Measurements from ENCODE around the gene DNAJA2. TPM values are rescaled to one million over a fixed set of nuclear protein-coding genes. Genes with fewer than 3 reads are reported as not detected.
"Not testable (repeated sequence)": the region's sequence is repeated elsewhere in the genome, so short reads cannot be mapped to it uniquely, and the experiment has no call there.

The DNAJA2 gene
- total and polyA plus RNA-seq, 2 experiments from 2014 or later: 66.4 to 72.5 TPM

- TF ChIP-seq CTCF (IDR thresholded peaks at IDR 0.05; ENCODE audit: low read depth, low read length): no peak
These were observed 23.5 kb downstream of the DNAJA2 start for GRCh38 chr16:46950009-46950408.

DNA sequence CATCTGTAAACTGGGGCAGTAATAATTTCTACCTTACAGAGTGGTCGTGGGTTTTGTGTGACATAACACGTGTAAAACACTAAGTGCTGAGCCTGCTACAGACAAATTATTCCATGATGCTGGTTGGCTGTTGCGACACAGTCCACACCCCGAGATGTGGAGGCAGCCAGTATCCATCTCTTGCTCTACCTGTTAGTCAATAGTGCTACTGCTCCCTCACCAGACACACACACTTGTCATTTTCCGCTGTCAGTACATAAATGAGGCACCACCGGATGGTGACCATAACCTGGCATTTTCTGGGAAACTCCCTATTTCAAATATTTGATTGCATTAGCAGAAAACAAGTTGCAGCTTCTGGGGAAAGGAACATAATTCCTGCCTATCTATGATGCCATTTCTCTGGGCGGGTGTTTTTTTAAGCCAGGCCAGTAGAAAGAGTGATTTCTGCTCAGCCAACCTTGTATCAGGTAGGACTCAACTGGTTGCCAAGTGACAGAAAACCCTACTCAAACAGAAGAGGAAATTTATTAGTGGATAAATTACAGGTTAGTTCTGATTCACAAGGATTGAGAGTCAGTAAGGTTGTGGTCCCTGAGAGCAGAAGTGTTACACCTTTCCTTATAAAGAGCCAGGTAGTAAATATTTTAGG, 24.1 kb downstream of the DNAJA2 start:
- no peak for DNase-seq (ENCODE audit: low read depth in 1 of 2, low spot score in 1 of 2)
- Histone ChIP-seq H3K27me3 (no peaks in the 10 kb centered on the region), H3K27ac (no peak overlapping the region), H3K4me1 (ENCODE audit: low read depth) (no peaks in the 10 kb centered on the region), H3K4me3 (no peak overlapping the region), H3K36me3 (no peaks in the 10 kb centered on the region), H3K9me3 (ENCODE audit: low read depth) (no peaks in the 10 kb centered on the region)
- TF ChIP-seq CTCF (IDR thresholded peaks at IDR 0.05; ENCODE audit: low read depth, low read length): no peak

More at GRCh38 chr16:46950009-46950408, 23.5 kb downstream of the DNAJA2 start:
- Histone ChIP-seq H3K36me3 (peaks cover 2% of the 10 kb centered on the region), H3K4me1 (ENCODE audit: low read depth) (no peaks in the 10 kb centered on the region), H3K9me3 (ENCODE audit: low read depth) (no peaks in the 10 kb centered on the region), H3K4me3 (no peak overlapping the region), H3K27ac (no peak overlapping the region), H3K27me3 (no peaks in the 10 kb centered on the region)
- DNase-seq (ENCODE audit: low read depth in 1 of 2, low spot score in 1 of 2): no peak

GRCh38 chr16:46948548-46949166, 24.8 kb downstream of the DNAJA2 start:
- DNase-seq (ENCODE audit: low read depth in 1 of 2, low spot score in 1 of 2): no peak
- Histone ChIP-seq H3K27ac (no peak overlapping the region), H3K36me3 (no peaks in the 10 kb centered on the region), H3K4me3 (no peak overlapping the region), H3K4me1 (ENCODE audit: low read depth) (no peaks in the 10 kb centered on the region), H3K27me3 (no peaks in the 10 kb centered on the region), H3K9me3 (ENCODE audit: low read depth) (no peaks in the 10 kb centered on the region)
- TF ChIP-seq CTCF (IDR thresholded peaks at IDR 0.05; ENCODE audit: low read depth, low read length): no peak

- TF ChIP-seq CTCF (IDR thresholded peaks at IDR 0.05; ENCODE audit: low read depth, low read length): peak; percentile 59
- no peaks in the 10 kb centered on the region for H3K27me3 ChIP-seq
- no peak overlapping the region for H3K4me3 ChIP-seq
- H3K9me3 ChIP-seq (ENCODE audit: low read depth): no peaks in the 10 kb centered on the region
- DNase-seq (ENCODE audit: low read depth in 1 of 2, low spot score in 1 of 2): peak; percentile 58 to 63
- H3K36me3 ChIP-seq: no peaks in the 10 kb centered on the region
- H3K27ac ChIP-seq: no peak overlapping the region
- H3K4me1 ChIP-seq (ENCODE audit: low read depth): no peaks in the 10 kb centered on the region
These were observed 25.4 kb downstream of the DNAJA2 start for GRCh38 chr16:46947900-46948547.

DNA sequence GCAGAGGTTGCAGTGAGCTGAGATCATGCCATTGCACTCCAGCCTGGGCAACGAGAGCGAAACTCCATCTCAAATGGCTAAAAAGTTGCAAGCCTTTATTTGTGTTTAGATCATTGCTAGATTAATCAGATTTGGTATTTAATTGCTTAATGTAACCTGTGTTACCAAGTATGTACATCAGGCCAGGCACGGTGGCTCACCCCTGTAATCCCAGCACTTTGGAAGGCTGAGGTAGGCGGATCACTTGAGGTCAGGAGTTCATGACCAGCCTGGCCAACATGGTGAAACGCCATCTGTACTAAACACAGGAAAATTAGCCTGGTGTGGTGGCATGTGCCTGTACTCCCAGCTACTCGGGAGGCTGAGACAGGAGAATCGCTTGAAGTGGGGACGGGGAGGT, 28.8 kb downstream of the DNAJA2 start:
- H3K9me3 ChIP-seq (ENCODE audit: low read depth); DNase-seq (ENCODE audit: low read depth in 1 of 2, low spot score in 1 of 2); H3K27me3 ChIP-seq; H3K36me3 ChIP-seq; H3K27ac ChIP-seq; H3K4me3 ChIP-seq; H3K4me1 ChIP-seq (ENCODE audit: low read depth): not testable (repeated sequence)

- Histone ChIP-seq H3K36me3 (no peaks in the 10 kb centered on the region), H3K27me3 (no peaks in the 10 kb centered on the region), H3K4me1 (ENCODE audit: low read depth) (no peaks in the 10 kb centered on the region), H3K4me3 (no peak overlapping the region), H3K27ac (no peak overlapping the region), H3K9me3 (ENCODE audit: low read depth) (no peaks in the 10 kb centered on the region)
- no peak for DNase-seq (ENCODE audit: low read depth in 1 of 2, low spot score in 1 of 2)
- TF ChIP-seq CTCF (IDR thresholded peaks at IDR 0.05; ENCODE audit: low read depth, low read length): no peak
These were observed 35.9 kb downstream of the DNAJA2 start for GRCh38 chr16:46937536-46937935.
